ENCODE results near the gene COQ5.
A peak's percentile ranks its signal among the peaks of the same experiment; 100 is the strongest.

COQ5 gene

DNA sequence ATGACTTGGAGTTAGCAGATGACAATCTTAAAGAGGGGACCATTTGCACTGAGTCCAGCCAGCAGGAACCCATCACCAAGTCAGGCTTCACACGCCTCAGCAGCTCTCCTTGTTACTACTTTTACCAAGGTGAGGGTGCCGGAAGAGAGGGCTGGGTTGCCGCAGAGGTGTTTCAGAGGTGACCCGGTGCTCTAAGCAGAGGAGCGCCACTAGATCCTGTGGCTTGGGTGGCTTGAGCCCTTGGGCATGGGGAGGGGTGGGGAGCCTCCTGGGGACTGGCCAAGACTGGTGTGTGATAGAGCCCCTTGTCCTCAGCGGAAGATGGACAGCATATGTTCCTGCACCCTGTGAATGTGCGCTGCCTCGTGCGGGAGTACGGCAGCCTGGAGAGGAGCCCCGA, 34.5 kb upstream of the COQ5 start:
- POLR2A ChIA-PET = no interaction called here
- no peak for DNase-seq (ENCODE audit: extremely low spot score)
- CTCF ChIA-PET = no interaction called here
- TF ChIP-seq ELF4 (IDR thresholded peaks at IDR 0.05) (no peak), BHLHE40 (IDR thresholded peaks at IDR 0.05; ENCODE audit: borderline replicate concordance) (no peak), NFRKB (IDR thresholded peaks at IDR 0.05) (no peak), LEF1 (IDR thresholded peaks at IDR 0.05; ENCODE audit: borderline replicate concordance) (no peak), ARNT (IDR thresholded peaks at IDR 0.05) (no peak), L3MBTL2 (conservative IDR thresholded peaks at IDR 0.05) (no peak)

DNA sequence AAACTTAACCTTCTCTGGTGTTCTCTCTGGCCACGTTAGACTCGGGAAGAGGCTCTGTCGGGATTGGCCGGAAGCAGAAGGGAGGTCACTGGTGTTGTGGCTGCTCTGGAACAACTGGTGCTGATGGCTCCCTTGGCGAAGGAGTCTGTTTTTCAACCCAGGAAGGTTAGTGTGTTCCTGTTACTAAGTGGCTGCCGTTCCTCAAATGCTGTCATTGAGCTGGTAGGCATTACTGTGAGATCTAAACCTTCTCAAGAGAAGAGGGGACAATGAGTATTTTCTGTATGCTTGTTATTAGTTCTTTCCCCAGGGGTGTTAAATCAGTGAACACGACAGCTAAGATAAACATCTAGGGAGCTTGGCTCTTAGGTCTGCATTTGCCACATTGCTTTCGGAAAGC, 33.9 kb upstream of the COQ5 start:
- DNase-seq (ENCODE audit: extremely low spot score) = no peak
- no peak for TF ChIP-seq NFRKB (IDR thresholded peaks at IDR 0.05)
- ChIA-PET CTCF (no interaction called here), POLR2A (no interaction called here)

DNA sequence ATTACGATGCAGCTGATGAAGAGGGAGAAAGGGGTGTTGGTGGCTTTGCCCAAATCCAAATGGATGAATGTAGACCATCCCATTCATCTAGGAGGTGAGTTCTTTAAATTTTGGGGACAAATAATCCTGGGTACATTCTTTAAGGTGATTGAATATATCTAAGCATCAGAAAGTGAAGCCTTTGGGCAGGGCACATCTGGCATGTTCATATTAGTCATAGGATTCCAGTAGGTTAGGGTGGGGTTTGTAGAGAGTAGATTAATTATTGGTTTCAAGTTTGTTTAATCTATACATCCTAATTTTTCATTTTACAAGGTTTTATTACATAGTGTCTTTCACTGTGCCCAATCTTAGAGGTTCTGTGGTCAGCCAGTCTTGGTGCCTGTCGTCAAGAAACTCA, 28.6 kb upstream of the COQ5 start:
- ChIA-PET CTCF (no interaction called here), POLR2A (no interaction called here)
- DNase-seq (ENCODE audit: extremely low spot score) = no peak
- TF ChIP-seq SUZ12 (IDR thresholded peaks at IDR 0.05) (no peak), NFRKB (IDR thresholded peaks at IDR 0.05) (no peak), ARNT (IDR thresholded peaks at IDR 0.05) (no peak), ELF4 (IDR thresholded peaks at IDR 0.05) (no peak), FOXA1 (IDR thresholded peaks at IDR 0.05) (no peak), ZNF384 (IDR thresholded peaks at IDR 0.05) (no peak), BHLHE40 (IDR thresholded peaks at IDR 0.05; ENCODE audit: borderline replicate concordance) (no peak), FOXM1 (IDR thresholded peaks at IDR 0.05; ENCODE audit: borderline replicate concordance) (no peak), LEF1 (IDR thresholded peaks at IDR 0.05; ENCODE audit: borderline replicate concordance) (no peak)

DNA sequence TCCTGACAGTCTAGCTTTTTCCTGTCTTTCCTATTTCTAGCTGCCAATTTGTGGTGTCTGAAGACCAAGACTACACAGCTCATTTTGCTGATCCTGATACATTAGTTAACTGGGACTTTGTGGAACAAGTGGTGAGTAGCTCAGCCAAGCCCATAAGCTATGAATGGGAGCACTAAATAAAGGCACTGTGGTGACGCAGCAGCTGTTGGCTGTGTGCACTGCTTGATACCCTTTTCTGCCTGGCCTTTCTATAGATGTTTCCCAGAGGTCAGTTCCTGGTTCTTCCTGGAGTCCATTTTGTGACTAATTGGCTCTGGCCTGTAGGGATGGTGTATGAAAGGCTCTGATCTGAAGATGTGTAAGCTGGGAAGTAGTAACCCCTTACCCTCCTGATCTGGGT, 25.7 kb upstream of the COQ5 start:
- TF ChIP-seq TARDBP (IDR thresholded peaks at IDR 0.05) = no peak
- no peak for TF ChIP-seq ELF4 (IDR thresholded peaks at IDR 0.05)
- TF ChIP-seq FOXK2 (IDR thresholded peaks at IDR 0.05) = no peak
- no peak for TF ChIP-seq BHLHE40 (IDR thresholded peaks at IDR 0.05; ENCODE audit: borderline replicate concordance)
- no peak for TF ChIP-seq L3MBTL2 (conservative IDR thresholded peaks at IDR 0.05)
- no peak for TF ChIP-seq LEF1 (IDR thresholded peaks at IDR 0.05; ENCODE audit: borderline replicate concordance)
- no peak for TF ChIP-seq ZNF384 (IDR thresholded peaks at IDR 0.05)
- no peak for TF ChIP-seq SUZ12 (IDR thresholded peaks at IDR 0.05)
- no peak for TF ChIP-seq FOXA1 (IDR thresholded peaks at IDR 0.05)
- TF ChIP-seq ARNT (IDR thresholded peaks at IDR 0.05) = no peak
- no peak for DNase-seq (ENCODE audit: extremely low spot score)
- CTCF ChIA-PET = no interaction called here
- POLR2A ChIA-PET = interaction anchor here (0.7 kb wide), 1 partner anchor 26 kb away, joined by 3 read pairs; the partner anchor contains the start of gene COQ5

DNA sequence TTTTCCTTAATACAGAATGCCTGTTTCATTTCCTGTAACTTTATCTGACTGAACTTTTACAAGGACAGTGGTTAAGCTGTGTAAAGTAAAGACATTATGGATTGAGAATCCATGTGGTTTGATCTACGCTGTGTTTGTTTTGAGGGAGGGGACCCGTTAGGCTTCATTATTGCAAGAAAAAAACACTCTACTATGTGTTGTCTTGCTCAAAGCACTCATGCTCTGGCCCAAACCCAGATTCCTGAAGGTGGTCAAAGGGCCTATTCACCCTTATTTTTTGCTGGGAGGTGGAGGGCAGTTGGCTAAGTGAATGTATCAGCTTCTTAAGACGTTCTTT, 17.1 kb upstream of the COQ5 start:
- ChIA-PET CTCF (interaction anchor here (0.6 to 0.8 kb wide), 2 partner anchors 10 to 21 kb away, joined by 3 to 4 read pairs; no protein-coding TSS in a partner anchor), POLR2A (no interaction called here)
- DNase-seq (ENCODE audit: extremely low spot score) = no peak
- TF ChIP-seq FOXK2 (IDR thresholded peaks at IDR 0.05) = no peak
- TF ChIP-seq ZNF384 (IDR thresholded peaks at IDR 0.05) = no peak
- TF ChIP-seq, protein P1, sequence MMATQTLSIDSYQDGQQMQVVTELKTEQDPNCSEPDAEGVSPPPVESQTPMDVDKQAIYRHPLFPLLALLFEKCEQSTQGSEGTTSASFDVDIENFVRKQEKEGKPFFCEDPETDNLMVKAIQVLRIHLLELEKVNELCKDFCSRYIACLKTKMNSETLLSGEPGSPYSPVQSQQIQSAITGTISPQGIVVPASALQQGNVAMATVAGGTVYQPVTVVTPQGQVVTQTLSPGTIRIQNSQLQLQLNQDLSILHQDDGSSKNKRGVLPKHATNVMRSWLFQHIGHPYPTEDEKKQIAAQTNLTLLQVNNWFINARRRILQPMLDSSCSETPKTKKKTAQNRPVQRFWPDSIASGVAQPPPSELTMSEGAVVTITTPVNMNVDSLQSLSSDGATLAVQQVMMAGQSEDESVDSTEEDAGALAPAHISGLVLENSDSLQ (IDR thresholded peaks at IDR 0.05) = no peak
- TF ChIP-seq CTBP1 (IDR thresholded peaks at IDR 0.05; ENCODE audit: borderline replicate concordance) = no peak
- TF ChIP-seq ARNT (IDR thresholded peaks at IDR 0.05) = no peak
- no peak for TF ChIP-seq FOXM1 (IDR thresholded peaks at IDR 0.05; ENCODE audit: borderline replicate concordance)
- no peak for TF ChIP-seq ELF4 (IDR thresholded peaks at IDR 0.05)
- TF ChIP-seq SUZ12 (IDR thresholded peaks at IDR 0.05) = no peak
- TF ChIP-seq HDGF (IDR thresholded peaks at IDR 0.05; ENCODE audit: borderline replicate concordance) = no peak
- no peak for TF ChIP-seq BHLHE40 (IDR thresholded peaks at IDR 0.05; ENCODE audit: borderline replicate concordance)
- no peak for TF ChIP-seq SP1 (IDR thresholded peaks at IDR 0.05)
- TF ChIP-seq LEF1 (IDR thresholded peaks at IDR 0.05; ENCODE audit: borderline replicate concordance) = no peak
- TF ChIP-seq TARDBP (IDR thresholded peaks at IDR 0.05) = no peak
- TF ChIP-seq NFRKB (IDR thresholded peaks at IDR 0.05) = no peak
- no peak for TF ChIP-seq FOXA1 (IDR thresholded peaks at IDR 0.05)

DNA sequence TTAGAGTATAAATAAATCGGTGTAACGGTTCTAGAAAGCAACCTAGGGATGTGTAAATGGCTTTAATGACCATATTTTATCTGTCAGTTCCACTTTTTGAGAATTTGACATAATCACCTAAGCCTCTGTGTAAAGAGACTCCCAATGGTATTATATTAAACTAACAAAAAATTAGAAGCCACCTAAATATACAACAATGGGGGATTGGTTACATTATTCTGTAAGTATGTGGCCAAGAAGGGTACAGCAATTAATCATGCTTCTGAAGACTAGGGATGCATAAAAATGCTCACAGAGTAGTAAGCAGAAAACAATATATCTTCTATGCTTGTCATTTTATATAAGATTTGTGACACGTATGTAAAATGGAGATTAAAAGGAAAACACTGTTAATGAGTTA, 15.7 kb upstream of the COQ5 start:
- DNase-seq (ENCODE audit: extremely low spot score) = no peak
- ChIA-PET POLR2A (no interaction called here), CTCF (no interaction called here)
- TF ChIP-seq NFRKB (IDR thresholded peaks at IDR 0.05) = no peak
- TF ChIP-seq, protein P1 (IDR thresholded peaks at IDR 0.05) = 0 out of 2 replicates have a peak, but pooled peaks have one; percentile 2

DNA sequence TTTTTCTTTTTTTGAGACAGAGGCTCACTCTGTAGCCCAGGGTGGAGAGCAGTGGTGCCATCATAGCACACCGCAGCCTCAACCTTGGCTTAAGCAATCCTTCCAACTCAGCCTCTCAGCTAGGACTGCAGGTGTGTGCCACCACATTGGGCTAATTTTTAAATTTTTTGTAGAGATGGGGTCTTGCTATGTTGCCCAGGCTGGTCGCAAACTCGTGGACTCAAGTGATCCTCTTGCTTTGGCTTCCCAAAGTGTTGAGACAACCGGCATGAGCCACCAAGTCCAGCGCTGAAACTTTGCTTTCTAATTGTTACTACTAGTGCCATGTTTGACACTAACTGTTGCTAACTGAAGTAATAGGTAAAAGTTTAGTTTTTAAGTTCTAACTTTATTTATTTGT, 13.2 kb upstream of the COQ5 start:
- no peak for DNase-seq (ENCODE audit: extremely low spot score)
- ChIA-PET CTCF (no interaction called here), POLR2A (no interaction called here)
- TF ChIP-seq SUZ12 (IDR thresholded peaks at IDR 0.05) (no peak), TARDBP (IDR thresholded peaks at IDR 0.05) (no peak), SP1 (IDR thresholded peaks at IDR 0.05) (no peak), L3MBTL2 (conservative IDR thresholded peaks at IDR 0.05) (no peak), ELF4 (IDR thresholded peaks at IDR 0.05) (no peak), FOXM1 (IDR thresholded peaks at IDR 0.05; ENCODE audit: borderline replicate concordance) (no peak), HDGF (IDR thresholded peaks at IDR 0.05; ENCODE audit: borderline replicate concordance) (no peak), BHLHE40 (IDR thresholded peaks at IDR 0.05; ENCODE audit: borderline replicate concordance) (no peak)

DNA sequence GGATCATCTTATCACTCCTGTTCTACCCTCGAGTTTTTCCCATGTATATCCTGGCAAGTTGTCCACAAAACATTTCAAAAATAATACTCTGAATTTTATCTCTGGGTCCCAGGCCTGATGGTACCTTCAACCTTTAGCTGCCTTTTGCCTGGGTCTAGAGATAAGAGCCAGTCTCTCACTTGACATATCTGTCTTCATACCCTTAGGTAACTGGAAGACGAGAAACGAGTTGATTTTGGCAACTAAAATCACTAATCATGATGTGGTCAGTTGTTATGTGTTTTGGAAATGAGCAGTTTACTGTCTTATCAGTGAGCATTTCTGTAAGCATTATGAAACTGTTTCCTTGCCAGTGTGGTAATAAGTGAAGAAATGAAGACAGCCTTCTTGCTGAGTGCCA, 11.5 kb upstream of the COQ5 start:
- no peak for DNase-seq (ENCODE audit: extremely low spot score)
- CTCF ChIA-PET = no interaction called here
- POLR2A ChIA-PET = interaction anchor here (0.6 kb wide), 1 partner anchor 11 kb away, joined by 3 read pairs; the partner anchor contains the start of gene COQ5
- no peak for TF ChIP-seq SUZ12 (IDR thresholded peaks at IDR 0.05)
- no peak for TF ChIP-seq FOXA1 (IDR thresholded peaks at IDR 0.05)
- TF ChIP-seq TARDBP (IDR thresholded peaks at IDR 0.05) = no peak
- TF ChIP-seq BHLHE40 (IDR thresholded peaks at IDR 0.05; ENCODE audit: borderline replicate concordance) = no peak
